Colonic mucosa (tissue), 4 donors: Measurements from ENCODE around the gene C1QBP. TPM values are rescaled to one million over a fixed set of nuclear protein-coding genes. Genes with fewer than 3 reads are reported as not detected.
A peak's percentile ranks its signal among the peaks of the same experiment; 100 is the strongest.

ENCODE experiments used
- DNase-seq: peaks from one replicate; pipeline ENCODE4 v3.0.0-alpha.2; 2020
- H3K27ac ChIP-seq: fragments of 200-600 bp; one replicate; pipeline ENCODE4 v1.8.0; 2021
- H3K27me3 ChIP-seq: fragments of 200-600 bp; one replicate; pipeline ENCODE4 v1.8.0; 2021
- H3K36me3 ChIP-seq: fragments of 200-600 bp; one replicate; pipeline ENCODE4 v1.8.0; 2021
- H3K4me1 ChIP-seq: fragments of 200-600 bp; one replicate; pipeline ENCODE4 v1.8.0; 2021; ENCODE audit warnings: mild to moderate bottlenecking
- H3K4me3 ChIP-seq: fragments of 200-600 bp; one replicate; pipeline ENCODE4 v1.8.0; 2021
- H3K9ac ChIP-seq, 2 donors: one replicate each; pipeline ENCODE4 v1.7.0; 2013; ENCODE audit warnings: control low read depth in 2 of 2, low read depth in 2 of 2, low read length in 2 of 2
- H3K9me3 ChIP-seq: fragments of 200-600 bp; one replicate; pipeline ENCODE4 v1.8.0; 2021
- intact Hi-C: fragments of 100-400 bp; cut with DNase I; formaldehyde crosslinking; loops from one replicate; pipeline ENCODE4 v1.14.1; 2022
- total RNA-seq, 2 donors: library from RNA; stranded (reverse); fragmentation: NEBNext Ultra II Directional in 1 of 2; extraction: Animal tissue kit (Norgen Biotek cat#: 25700) in 1 of 2; gene quantifications; one replicate each; pipeline ENCODE4 v1.2.1, GENCODE V29; 2021
- TF ChIP-seq, protein P1 (sequence below): fragments of 200-600 bp; IDR thresholded peaks from one replicate; pipeline ENCODE4 v1.8.0; 2022; ENCODE audit warnings: antibody characterized with exemption, mild to moderate bottlenecking
- donor health status: healthy.
- donor health status: DM: no; HTN: no; CAD: no.
- donor health status: DM: no; HTN: no; CAD: no.

The C1QBP gene, protein sequence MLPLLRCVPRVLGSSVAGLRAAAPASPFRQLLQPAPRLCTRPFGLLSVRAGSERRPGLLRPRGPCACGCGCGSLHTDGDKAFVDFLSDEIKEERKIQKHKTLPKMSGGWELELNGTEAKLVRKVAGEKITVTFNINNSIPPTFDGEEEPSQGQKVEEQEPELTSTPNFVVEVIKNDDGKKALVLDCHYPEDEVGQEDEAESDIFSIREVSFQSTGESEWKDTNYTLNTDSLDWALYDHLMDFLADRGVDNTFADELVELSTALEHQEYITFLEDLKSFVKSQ
- 100 to 1,000 TPM; 126 to 349 TPM for total RNA-seq

DNA sequence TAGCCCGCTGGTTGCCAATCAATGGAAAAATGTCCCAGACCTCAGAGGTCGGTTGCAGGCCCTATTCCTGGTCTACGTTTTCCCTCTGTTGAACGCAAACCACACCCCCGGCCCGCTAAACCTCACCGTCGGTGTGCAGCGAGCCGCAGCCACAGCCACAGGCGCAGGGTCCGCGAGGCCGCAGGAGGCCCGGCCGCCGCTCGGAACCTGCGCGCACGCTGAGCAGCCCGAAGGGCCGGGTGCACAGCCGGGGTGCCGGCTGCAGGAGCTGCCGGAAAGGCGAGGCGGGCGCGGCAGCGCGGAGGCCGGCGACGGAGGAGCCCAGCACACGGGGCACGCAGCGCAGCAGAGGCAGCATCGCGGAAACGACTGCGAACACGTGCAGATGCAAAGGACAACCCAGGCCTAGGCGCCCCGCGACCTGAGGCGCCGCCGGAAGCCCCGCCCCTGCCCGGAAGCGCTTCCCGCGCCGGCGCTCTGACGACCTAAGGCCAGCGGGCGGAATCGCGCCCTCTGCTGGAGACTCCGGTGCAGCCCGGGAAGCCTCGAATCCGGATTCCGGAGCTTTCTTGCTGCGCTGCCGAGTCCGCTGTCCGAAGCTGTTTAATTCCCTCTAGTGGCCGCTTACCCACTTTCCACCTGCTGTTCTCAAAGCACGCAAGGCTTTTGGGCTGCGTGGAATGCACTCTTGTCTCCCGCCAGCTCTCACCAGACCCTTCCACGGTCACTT is at the start of gene C1QBP:
C1QBP (minus strand) TSS at position 440 of the 730 bp plus-strand sequence; CDS start at position 358, 82 bp downstream.
- H3K4me3 ChIP-seq, result peak within 1 kb of the TSS; percentile 99
- peaks cover 7% of the 10 kb centered on the region for H3K36me3 ChIP-seq
- H3K4me1 ChIP-seq, result peaks cover 3% of the 10 kb centered on the region
- no peaks in the 10 kb centered on the region for H3K9me3 ChIP-seq
- peak within 1 kb of the TSS; percentile 80 for H3K27ac ChIP-seq
- TF ChIP-seq, protein P1, sequence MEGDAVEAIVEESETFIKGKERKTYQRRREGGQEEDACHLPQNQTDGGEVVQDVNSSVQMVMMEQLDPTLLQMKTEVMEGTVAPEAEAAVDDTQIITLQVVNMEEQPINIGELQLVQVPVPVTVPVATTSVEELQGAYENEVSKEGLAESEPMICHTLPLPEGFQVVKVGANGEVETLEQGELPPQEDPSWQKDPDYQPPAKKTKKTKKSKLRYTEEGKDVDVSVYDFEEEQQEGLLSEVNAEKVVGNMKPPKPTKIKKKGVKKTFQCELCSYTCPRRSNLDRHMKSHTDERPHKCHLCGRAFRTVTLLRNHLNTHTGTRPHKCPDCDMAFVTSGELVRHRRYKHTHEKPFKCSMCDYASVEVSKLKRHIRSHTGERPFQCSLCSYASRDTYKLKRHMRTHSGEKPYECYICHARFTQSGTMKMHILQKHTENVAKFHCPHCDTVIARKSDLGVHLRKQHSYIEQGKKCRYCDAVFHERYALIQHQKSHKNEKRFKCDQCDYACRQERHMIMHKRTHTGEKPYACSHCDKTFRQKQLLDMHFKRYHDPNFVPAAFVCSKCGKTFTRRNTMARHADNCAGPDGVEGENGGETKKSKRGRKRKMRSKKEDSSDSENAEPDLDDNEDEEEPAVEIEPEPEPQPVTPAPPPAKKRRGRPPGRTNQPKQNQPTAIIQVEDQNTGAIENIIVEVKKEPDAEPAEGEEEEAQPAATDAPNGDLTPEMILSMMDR, result peak; percentile 100
- DNase-seq, result peak; percentile 96
- intact Hi-C loops, result no loop called here
- H3K27me3 ChIP-seq, result no peaks in the 10 kb centered on the region
- H3K9ac ChIP-seq, result peak within 1 kb of the TSS; percentile 80 to 86

DNA sequence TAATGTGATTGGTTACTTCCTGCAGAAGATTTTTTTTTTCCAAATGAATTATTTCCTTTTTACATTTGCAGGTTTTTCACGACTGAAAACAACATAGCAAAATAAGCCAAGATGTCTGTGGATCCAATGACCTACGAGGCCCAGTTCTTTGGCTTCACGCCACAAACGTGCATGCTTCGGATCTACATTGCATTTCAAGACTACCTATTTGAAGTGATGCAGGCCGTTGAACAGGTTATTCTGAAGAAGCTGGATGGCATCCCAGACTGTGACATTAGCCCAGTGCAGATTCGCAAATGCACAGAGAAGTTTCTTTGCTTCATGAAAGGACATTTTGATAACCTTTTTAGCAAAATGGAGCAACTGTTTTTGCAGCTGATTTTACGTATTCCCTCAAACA is 49.8 kb upstream of the C1QBP start:
- intact Hi-C loops, result no loop called here

DNA sequence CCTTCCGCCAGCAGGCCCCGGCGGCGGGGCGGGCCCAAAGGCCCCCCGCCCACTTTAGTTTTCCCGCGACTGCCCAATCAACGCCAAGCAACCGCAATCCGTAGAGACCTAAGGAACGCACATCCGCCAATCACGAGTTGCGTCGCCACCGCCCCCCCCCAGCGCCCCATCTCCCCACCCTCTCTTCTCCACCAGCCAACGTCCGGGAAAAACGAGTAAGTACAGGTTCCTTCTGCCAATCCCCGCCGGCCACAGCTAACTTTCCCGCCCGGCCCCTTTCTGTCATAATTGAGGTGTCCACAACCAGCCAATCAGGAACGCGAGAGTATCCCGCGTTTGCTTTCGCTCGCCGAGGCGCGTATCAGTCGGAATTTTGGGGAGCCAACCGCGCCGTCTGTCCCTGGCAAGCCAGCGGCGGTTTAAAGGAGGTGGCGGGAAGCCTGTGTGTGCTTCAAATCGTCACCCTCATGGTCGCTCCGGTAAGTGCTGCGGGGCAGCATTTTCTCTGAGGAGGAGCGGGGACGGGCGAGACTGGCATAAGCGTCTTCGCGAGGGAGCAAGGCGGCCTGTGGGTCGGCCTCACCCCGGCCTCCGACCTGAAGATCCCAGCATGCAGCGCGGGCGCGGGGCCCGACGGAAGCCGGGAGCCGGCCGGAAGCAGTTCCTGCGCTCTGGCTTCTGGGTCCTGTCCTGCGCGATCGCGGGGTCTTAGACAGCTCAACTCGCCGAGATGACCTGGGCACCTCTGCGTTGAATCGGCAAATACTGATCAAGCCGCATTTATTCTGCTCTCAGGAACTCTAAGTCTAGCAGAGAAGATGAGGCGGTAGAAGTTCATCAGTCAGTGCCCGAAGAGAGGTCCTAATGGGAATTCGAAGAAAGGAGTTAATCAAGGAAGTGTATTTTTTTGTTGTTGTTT is 47.5 kb upstream of the C1QBP start, which contains the start of gene MIS12:
MIS12 (plus strand) TSS at position 361 of the 919 bp plus-strand sequence. CDS start 2,297 bp downstream, outside the sequence.
- intact Hi-C loops, result no loop called here
- peaks cover 17% of the 10 kb centered on the region for H3K4me1 ChIP-seq
- no peaks in the 10 kb centered on the region for H3K36me3 ChIP-seq
- H3K27me3 ChIP-seq, result no peaks in the 10 kb centered on the region
- peak within 1 kb of the TSS; percentile 100 for H3K27ac ChIP-seq
- DNase-seq, result peak; percentile 99
- H3K4me3 ChIP-seq, result peak within 1 kb of the TSS; percentile 91
- TF ChIP-seq, protein P1, result no peak
- peak within 1 kb of the TSS; percentile 88 to 89 for H3K9ac ChIP-seq
- no peaks in the 10 kb centered on the region for H3K9me3 ChIP-seq

More for the DNA sequence above, 49.8 kb upstream of the C1QBP start:
- DNase-seq, result no peak
- no peak overlapping the region for H3K27ac ChIP-seq
- peaks cover 17% of the 10 kb centered on the region for H3K4me1 ChIP-seq
- H3K36me3 ChIP-seq, result no peaks in the 10 kb centered on the region
- no peaks in the 10 kb centered on the region for H3K9me3 ChIP-seq
- no peak overlapping the region for H3K4me3 ChIP-seq
- TF ChIP-seq, protein P1, result no peak
- H3K27me3 ChIP-seq, result no peaks in the 10 kb centered on the region
- H3K9ac ChIP-seq, result no peak overlapping the region

GRCh38 chr17:5485270-5486205 is 46.6 kb upstream of the C1QBP start, which contains the start of gene DERL2:
Gene DERL2 (minus strand): TSS chr17:5486178. CDS start chr17:5486161, 17 bp downstream.
- intact Hi-C loops, result no loop called here
- no peaks in the 10 kb centered on the region for H3K36me3 ChIP-seq
- H3K4me3 ChIP-seq, result peak within 1 kb of the TSS; percentile 91

More at GRCh38 chr17:5485270-5486205, 46.6 kb upstream of the C1QBP start, which contains the start of gene DERL2:
- Histone ChIP-seq H3K4me1 (peaks cover 17% of the 10 kb centered on the region), H3K27me3 (no peaks in the 10 kb centered on the region), H3K27ac (peak within 1 kb of the TSS; percentile 100), H3K9ac (peak within 1 kb of the TSS; percentile 88 to 89), H3K9me3 (no peaks in the 10 kb centered on the region)
- DNase-seq, result peak; percentile 39
- TF ChIP-seq, protein P1, result no peak
